HepG2 (cell line): ENCODE data around the gene HEPACAM2. TPM values are rescaled to one million over a fixed set of nuclear protein-coding genes. Genes with fewer than 3 reads are reported as not detected.

Experiments used
- ATF1 ChIP-seq: IDR thresholded peaks from 2 replicates; pipeline ENCODE4 v1.6.1; 2016; ENCODE audit warnings: mild to moderate bottlenecking, control low read depth
- DRAP1 ChIP-seq: IDR thresholded peaks from 2 replicates; pipeline ENCODE4 v1.6.1; 2016; ENCODE audit warnings: missing genetic modification reagents, missing compliant biosample characterization
- HDAC1 ChIP-seq: sonication (generic); formaldehyde crosslinking; IDR thresholded peaks from 2 replicates; pipeline ENCODE4 v1.5.1; 2020; ENCODE audit warnings: mild to moderate bottlenecking, missing genetic modification reagents
- HNRNPUL1 ChIP-seq: fragments of 200-400 bp; formaldehyde crosslinking; IDR thresholded peaks from 2 replicates; pipeline ENCODE4 v1.6.1; 2017; ENCODE audit warnings: low read depth, mild to moderate bottlenecking, low read length, moderate library complexity
- JUN ChIP-seq: sonication (generic); formaldehyde crosslinking; IDR thresholded peaks from 2 replicates; pipeline ENCODE4 v1.4.0; 2020; ENCODE audit warnings: mild to moderate bottlenecking, missing genetic modification reagents
- KDM4B ChIP-seq: sonication (generic); formaldehyde crosslinking; IDR thresholded peaks from 2 replicates; pipeline ENCODE4 v1.4.0; 2020; ENCODE audit warnings: missing genetic modification reagents
- LRRFIP1 ChIP-seq: sonication (generic); formaldehyde crosslinking; conservative IDR thresholded peaks from 2 replicates; pipeline ENCODE4 v1.4.0; 2020; ENCODE audit warnings: missing genetic modification reagents
- RERE ChIP-seq: IDR thresholded peaks from 2 replicates; pipeline ENCODE4 v1.6.1; 2016; ENCODE audit warnings: low read depth, missing genetic modification reagents, missing compliant biosample characterization
- RNF219 ChIP-seq: sonication (generic); formaldehyde crosslinking; IDR thresholded peaks from 2 replicates; pipeline ENCODE4 v1.5.0; 2020; ENCODE audit warnings: mild to moderate bottlenecking, missing genetic modification reagents
- TRAFD1 ChIP-seq: sonication (generic); formaldehyde crosslinking; IDR thresholded peaks from 2 replicates; pipeline ENCODE4 v1.5.1; 2020; ENCODE audit warnings: missing genetic modification reagents, mild to moderate bottlenecking, borderline replicate concordance
- ZNF251 ChIP-seq: sonication (generic); formaldehyde crosslinking; IDR thresholded peaks from 2 replicates; pipeline ENCODE4 v1.9.0; 2021; ENCODE audit warnings: mild to moderate bottlenecking, missing genetic modification reagents
- ZNF331 ChIP-seq: sonication (generic); formaldehyde crosslinking; IDR thresholded peaks from 2 replicates; pipeline ENCODE4 v1.4.0; 2020; ENCODE audit warnings: missing genetic modification reagents
- ZNF33A ChIP-seq: sonication (generic); formaldehyde crosslinking; IDR thresholded peaks from 2 replicates; pipeline ENCODE4 v1.5.1; 2020; ENCODE audit warnings: missing genetic modification reagents, mild to moderate bottlenecking, moderate library complexity, borderline replicate concordance
- ZNF615 ChIP-seq: sonication (generic); formaldehyde crosslinking; IDR thresholded peaks from 2 replicates; pipeline ENCODE4 v1.5.0; 2020; ENCODE audit warnings: mild to moderate bottlenecking, missing genetic modification reagents, borderline replicate concordance
- ZNF788 ChIP-seq: sonication (generic); formaldehyde crosslinking; IDR thresholded peaks from 2 replicates; pipeline ENCODE4 v1.5.0; 2020; ENCODE audit warnings: mild to moderate bottlenecking, missing genetic modification reagents, borderline replicate concordance
- polyA plus RNA-seq, 8 experiments: library from polyadenylated mRNA; depleted of rRNA in 3 of 8; stranded (reverse) in 7 of 8; unstranded in 1 of 8; fragments of >200 nt; fragmentation: Illumina TruSeq in 4 of 8; extraction: Trizol in 4 of 8; gene quantifications; 2 replicates each; pipeline versions ENCODE4 v1.2.1 to v1.2.3, GENCODE V29; 2011 to 2016; ENCODE audit warnings: low read depth in 4 of 8, missing spikeins in 1 of 8, mixed read lengths in 1 of 8; ENCODE audit not compliant: insufficient read depth in 1 of 8
- total RNA-seq, 5 experiments: library from RNA; depleted of rRNA; stranded (reverse); fragments of >200 nt; fragmentation: Illumina TruSeq; extraction: Trizol; gene quantifications; 2 replicates each; pipeline ENCODE4 v1.2.3, GENCODE V29; 2016; ENCODE audit warnings: low read depth in 1 of 5

The HEPACAM2 gene
- total and polyA plus RNA-seq, 2 of the 13 experiments (the other 11 are each of a cell fraction or from before 2014, with no cell fraction given) = not detected

GRCh38 chr7:93231799-93232672 lies 5.8 kb upstream of the HEPACAM2 start, which contains the start of gene VPS50 (continued):
- TF ChIP-seq RERE (CRISPR knock-in tag) = no peak
- no peak for TF ChIP-seq HNRNPUL1
- peak; percentile 85; the same call in 1 of the 2 replicates for TF ChIP-seq ZNF788 (CRISPR knock-in tag)
- TF ChIP-seq LRRFIP1 (CRISPR knock-in tag) = no peak
- TF ChIP-seq JUN (CRISPR knock-in tag) = no peak
- TF ChIP-seq ATF1 (CRISPR knock-in tag) = peak; percentile 79
- TF ChIP-seq ZNF251 = no peak
- TF ChIP-seq RNF219 (CRISPR knock-in tag) = no peak
- TF ChIP-seq ZNF331 (CRISPR knock-in tag) = no peak; the same call in 1 of the 2 replicates
- no peak; the same call in 1 of the 2 replicates for TF ChIP-seq TRAFD1
- TF ChIP-seq DRAP1 (CRISPR knock-in tag) = peak; percentile 81
- TF ChIP-seq ZNF33A (CRISPR knock-in tag) = no peak
- TF ChIP-seq HDAC1 (CRISPR knock-in tag) = peak; percentile 98
- TF ChIP-seq ZNF615 (CRISPR knock-in tag) = no peak
- no peak; the same call in 1 of the 2 replicates for TF ChIP-seq KDM4B (CRISPR knock-in tag)
